Smooth muscle cell of the brain vasculature (primary cell): Measurements from ENCODE around the gene RBM15B.

Experiments used
- DNase-seq: peaks from one replicate; pipeline ENCODE4 v3.0.0-alpha.2; 2012; ENCODE audit warnings: low read depth, low spot score

RBM15B gene

GRCh38 chr3:51441282-51442030 lies 50.4 kb downstream of the RBM15B start:
- no peak for DNase-seq

GRCh38 chr3:51445544-51446280 lies 54.6 kb downstream of the RBM15B start:
- no peak for DNase-seq
